NCI-H1436 treated with DMSO at 0.1 percent for 48 hours (cell line): ENCODE measurements around the gene CFAP299.
A peak's percentile ranks its signal among the peaks of the same experiment; 100 is the strongest.
"Not testable (repeated sequence)": the region's sequence is repeated elsewhere in the genome, so short reads cannot be mapped to it uniquely, and the experiment has no call there.

Experiments
- DNase-seq: peaks from one replicate; lab custom pipeline; 2025; lab: John Stamatoyannopoulos, UW

CFAP299 gene

DNA sequence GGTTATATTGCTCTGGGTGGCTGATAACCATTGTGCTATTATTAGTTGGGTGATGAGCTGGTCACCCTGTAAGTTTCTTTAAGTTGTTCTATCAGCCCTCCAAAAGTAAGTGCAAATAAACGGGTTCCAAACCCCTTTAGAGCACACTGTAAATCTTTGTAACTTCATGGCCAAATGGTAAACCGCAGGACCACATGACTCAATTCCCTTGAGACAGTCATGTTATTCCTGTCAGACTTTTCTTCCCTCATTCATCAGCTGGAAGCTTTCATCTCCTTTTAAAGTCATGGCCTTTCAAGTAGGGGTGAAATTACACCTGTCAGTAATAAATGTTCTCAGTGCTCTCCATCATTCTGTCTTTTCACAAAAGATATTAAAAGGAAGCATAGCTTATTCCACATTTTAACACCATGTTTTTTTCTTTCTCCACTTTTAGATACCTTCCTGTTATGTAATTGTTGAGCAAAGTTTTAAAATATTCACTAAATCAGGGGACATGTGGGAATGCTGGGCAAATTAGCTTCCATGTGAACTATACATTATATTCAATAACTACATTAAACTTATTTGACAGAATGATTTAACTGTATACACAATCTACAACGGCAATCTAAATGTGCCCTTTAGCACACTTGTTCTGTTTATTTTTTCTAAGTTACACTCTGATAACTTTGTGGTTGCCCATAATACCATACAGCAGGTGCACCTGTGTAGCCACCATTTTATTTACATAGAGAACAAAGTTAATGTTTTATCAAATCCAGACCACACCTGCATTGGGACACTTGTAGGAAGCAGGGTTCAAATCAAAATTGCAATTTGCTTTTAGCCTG, 275.5 kb downstream of the CFAP299 start:
- peak; percentile 42 for DNase-seq

DNA sequence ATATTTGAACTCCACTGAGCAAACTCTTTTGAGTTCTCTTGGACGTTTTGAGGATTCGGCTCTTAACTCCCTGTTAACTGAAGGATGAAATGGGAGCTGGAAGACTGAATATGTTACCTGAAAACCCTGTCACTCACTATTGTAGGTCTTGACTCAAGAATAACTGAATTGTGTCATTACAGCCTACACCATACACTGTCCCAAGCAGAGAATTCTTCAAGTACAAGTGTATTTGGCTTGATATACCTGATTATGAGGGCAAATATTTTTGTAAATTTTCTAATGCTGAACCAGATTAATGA, 276.1 kb downstream of the CFAP299 start:
- DNase-seq, result no peak

DNA sequence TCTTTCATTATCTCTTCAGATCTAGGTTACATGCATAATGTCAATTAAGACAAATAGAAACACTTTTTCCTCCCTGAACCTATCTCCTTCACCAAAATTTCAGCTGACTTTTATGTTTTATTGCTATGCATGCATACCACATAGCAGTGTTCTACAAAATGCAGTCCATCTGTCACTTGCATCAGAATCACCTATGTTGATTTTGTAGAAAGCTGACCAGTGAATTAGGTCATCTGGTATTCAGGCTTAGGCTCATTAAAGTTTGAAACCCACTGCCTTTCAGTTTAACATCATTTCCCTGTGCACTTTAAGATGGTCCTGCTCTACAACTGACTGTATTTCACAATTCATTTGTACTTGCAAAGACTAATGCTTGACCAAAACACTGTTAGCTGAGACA, 277.9 kb downstream of the CFAP299 start:
- no peak for DNase-seq

DNA sequence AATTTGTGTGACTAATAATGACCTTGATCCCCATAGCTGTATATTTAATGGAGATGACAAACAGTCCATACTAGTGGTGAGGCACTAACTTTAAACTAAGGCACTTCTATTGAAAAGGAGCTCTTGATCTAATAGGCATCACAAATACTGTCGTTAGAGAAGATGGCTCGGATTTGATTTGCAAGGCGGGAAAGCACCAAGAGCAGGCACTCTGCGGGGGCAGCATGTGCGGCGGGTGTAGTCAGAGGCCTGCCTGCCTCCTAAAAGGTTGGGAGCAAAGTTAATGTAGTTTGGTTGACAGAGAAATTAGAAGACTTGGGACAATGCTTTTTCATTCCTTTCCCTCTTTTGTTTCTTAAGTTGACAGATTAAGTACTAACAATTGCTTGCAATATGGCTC, 278.8 kb downstream of the CFAP299 start:
- no peak for DNase-seq

DNA sequence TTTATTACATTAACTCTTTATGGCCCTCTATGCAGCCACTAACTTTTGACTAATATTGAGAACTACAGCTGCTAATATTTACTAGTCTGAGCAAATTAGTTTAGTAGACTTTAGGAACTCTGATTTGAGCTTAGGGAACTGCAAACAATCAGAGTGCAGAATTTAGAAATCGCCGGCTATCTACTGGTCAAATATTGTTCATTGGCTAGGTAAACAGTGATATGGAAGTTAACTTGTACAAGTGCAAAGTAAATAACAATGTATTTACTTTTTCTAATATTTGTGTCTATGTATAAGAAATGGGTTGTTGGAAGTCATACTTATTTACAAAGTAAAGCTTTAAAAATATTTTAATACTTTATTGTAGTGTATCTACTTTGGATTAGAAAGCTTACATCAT, 279.6 kb downstream of the CFAP299 start:
- DNase-seq, result no peak

DNA sequence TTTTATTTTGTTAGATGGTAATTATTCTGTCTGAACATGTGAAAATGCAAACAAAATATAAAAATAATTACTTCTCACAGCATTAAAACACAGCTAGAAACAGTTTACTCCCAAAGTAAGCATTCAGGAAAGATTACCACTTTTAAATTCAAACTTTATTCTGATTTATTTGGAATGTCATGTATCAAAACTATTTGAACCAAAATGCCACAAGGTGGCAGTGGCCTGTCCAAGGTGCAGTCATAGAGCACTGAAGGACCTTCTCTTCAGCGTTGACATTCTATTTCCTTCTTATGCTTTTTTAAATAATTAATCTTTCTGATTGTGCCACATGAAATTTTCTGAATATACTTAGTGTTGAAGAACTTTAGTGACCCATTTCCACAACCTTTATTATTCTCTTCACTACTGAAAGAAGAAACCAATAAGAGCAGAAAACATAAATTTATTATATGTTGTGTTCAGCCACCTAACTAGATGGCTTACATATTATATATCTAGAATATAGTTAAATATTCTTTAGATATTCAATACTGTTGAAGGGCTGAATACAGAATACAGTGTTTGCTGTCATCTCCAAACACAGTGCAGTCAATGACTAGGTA, 283.6 kb downstream of the CFAP299 start:
- no peak for DNase-seq

DNA sequence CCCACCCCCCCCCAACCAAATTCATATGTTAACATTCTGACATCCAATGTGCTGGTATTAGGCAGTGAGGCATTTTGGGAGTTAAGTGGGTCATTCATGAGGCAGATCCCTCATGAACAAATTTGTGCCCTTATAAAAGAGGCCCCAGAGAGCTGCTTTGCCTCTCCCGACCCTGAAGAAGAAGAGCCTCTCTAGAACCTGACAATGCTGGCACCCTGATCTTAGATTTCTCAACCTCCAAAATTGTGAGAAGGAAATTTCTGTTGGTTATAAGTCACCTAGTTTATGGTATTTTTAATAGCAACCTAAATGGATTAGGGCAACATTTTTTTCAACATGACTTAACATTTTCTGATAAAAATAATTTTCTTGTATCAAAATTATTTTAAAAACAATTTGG, 296.3 kb downstream of the CFAP299 start:
- no peak for DNase-seq

DNA sequence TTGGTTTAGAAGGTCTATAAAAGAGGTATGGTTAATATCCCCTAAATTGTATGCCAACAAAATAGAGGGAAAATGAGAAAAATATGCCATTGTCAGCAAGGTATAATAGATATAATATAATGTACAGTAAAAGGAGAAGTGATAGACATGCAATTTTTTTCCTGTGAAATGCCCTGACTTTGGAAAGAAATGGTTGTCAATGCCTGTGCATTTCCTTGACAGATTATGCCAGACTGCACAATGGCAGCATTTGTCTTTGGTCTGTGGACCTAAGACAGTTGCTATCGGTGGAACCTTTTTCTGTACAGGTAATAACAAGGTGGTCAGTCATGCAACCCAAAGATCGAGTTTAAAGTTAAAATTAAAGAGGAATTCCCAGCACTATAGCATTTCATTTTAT, 301.7 kb downstream of the CFAP299 start:
- no peak for DNase-seq

DNA sequence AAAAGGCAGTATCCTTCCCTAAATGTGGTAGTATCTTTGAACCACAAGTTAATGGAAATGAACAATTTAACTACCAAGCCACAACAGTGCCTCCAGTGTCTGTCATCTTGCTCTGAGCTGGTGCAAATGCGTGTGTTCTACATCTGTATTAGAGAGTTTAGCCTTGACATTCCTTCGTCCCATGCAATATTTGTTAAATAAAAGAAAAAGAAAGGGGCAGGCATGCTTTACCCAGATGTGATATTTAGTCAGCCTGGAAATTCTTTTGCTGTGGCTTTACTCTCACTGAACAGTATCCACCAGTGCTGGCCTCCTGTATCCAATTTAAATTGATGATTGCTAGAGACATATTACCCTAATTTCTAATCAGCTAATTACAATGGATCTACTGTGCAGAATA, 310.5 kb downstream of the CFAP299 start:
- DNase-seq, result no peak

DNA sequence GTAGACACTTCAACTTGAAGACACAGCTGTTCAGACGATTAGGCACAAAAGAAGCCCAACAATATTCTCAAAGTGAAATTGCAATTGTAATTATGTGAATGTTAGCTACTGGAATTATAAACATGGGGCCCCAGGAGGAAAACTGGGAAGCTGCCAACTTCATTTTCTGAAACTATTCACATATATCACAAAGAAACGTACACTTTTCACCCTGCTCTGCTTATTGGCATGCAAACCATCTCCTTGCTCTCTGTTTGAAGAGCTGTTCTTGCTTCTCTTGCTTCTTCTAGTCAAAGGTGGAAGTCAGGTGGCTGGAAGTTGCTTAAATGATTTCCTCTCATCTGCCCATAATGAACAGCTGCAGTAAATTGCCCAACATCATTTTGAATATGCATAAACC, 320.1 kb downstream of the CFAP299 start:
- no peak for DNase-seq

DNA sequence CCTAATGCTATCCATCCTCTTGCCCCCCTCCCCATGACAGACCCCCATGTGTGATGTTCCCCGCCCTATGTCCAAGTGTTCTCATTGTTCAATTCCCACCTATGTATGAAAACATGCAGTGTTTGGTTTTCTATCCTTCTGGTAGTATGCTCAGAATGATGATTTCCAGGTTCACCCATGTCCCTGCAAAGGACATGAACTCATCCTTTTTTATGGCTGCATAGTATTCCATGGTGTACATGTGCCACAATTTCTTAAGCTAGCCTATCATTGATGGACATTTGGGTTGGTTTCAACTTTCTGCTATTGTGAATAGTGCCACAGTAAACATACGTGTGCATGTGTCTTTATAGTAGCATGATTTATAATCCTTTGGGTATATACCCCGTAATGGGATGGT, 334.6 kb downstream of the CFAP299 start:
- DNase-seq, result not testable (repeated sequence)

DNA sequence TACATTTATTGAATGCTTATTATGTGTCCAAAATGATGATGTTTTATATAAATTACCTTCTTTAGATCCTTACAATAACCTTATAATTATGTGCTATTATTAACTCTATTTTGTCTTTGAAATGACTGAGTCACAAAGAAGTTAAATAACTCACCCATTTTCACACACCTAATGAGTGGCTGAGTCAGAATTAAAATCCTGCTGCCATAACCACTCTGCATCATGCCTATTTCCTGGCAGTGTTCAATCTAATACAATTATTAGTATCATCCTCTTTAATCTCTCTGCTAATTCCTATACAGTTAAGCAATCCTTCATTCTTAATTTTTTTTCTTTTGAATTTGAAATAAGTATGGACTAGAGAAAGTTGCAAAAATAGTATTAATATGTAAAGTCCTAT, 342.9 kb downstream of the CFAP299 start:
- DNase-seq, result no peak

DNA sequence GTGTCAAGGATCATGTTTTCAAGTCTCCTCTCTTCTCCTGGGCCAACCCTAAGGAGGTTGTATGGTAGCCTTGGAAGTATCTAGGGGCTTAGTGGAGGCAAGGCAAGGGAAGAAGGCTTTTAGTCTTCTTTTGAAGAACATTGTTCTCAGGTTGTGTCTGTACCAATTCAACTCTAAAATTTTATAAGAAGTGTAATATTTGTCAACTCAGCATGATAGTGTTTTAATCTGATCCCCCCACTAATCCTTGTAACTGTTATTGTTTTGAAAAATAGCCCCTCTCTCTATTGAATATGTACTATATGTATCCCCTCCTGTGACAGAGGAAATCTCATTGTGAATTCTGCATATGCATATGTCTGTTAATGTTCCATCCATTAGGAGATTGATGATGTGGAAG, 345.4 kb downstream of the CFAP299 start:
- no peak for DNase-seq

DNA sequence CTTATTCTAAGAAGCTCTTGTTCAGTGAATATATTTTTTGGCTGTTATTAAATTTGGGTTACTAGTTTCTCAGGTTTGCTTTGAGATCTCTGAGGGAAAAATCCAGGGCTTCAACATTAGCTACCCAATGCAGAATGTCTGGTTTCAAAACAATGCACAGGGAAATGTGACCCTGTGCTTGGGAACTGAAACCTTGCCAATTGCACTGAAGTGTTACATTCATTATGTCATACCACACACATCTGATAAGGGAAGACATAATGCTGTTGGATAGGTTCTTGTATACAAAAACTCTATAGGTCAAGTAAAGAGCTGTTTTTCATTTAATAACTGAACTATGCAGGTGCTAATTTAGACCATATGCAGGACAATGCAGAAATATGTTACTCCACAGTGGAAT, 349.7 kb downstream of the CFAP299 start:
- DNase-seq, result no peak

DNA sequence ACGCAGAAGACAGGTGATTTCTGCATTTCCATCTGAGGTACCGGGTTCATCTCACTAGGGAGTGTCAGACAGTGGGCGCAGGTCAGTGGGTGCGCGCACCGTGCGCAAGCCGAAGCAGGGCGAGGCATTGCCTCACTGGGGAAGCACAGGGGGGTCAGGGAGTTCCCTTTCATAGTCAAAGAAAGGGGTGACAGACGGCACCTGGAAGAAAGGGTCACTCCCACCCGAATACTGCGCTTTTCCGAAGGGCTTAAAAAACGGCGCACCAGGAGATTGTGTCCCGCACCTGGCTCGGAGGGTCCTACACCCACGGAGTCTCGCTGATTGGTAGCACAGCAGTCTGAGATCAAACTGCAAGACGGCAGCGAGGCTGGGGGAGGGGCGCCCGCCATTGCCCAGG, 352.2 kb downstream of the CFAP299 start:
- not testable (repeated sequence) for DNase-seq

DNA sequence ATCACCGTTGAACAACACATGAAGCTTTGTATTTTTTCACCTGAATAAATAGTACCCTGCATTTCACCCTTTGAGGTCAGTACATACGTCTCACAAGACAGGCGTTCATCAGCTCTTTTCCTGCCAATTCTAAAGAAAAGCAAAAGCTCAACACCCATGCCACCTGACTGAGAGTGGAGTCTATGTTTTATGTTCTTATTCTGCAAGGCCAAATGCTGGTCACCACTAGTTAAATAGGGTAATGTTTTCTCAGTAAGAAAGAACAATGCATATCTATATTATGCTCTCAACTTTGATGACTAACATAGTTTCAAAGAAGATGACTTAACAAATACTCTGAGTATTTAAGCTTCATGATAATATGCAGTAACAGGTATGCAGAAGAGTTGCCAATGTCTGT, 358.6 kb downstream of the CFAP299 start:
- no peak for DNase-seq

DNA sequence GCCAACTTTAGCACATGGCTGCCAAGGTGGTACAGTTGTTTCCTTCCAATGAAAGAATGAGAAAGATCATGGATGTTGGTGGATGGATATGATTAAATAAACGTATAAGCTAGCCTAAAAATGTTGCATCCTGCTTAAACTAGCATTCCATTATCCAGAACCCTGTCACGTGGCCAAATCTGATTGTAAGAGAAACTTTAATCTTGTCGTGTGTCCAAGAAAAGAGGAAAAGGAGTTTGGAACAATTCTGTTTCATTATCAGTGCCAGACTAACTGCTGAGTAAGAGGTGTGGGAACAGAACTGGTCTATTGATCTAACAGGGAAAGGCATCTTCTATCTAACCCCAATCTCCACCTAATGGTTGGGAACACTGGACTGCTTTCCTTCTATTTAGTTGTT, 369.8 kb downstream of the CFAP299 start:
- DNase-seq, result no peak

DNA sequence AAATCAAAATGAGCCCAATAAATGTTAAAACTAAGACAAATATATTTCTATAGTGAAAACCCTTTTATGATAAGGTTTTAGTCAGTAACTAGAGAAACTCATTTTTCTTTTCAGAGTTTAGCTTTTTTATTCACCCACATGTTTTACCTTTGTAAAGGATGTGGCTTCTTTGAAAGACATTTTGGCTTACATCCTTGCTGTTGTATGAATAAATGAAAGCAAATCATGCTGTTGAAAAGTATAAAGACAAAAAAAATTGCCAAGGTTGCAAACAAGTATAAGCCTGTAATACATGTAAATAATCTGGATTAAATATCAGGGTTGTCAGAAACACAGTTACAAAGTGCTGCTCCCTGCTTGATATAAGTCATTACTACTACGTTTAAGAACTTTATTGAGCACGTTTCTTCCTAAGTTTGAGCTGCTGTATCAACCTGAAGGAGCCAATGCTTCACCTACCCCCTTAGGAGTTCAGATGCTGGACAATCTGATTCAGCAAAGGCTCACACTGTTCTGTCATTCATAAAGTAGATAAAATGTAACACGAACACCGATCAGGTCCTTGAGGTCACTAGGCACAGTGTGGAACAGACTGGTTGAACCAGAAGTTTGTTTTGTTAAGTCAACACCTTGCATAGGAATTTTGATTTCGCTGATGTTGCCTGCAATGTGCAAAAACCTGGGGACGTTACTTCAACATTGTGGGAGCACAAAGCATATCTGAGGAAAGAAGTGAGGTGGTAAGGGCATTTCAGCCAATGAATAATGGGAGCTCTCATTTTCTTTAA, 373.7 kb downstream of the CFAP299 start:
- DNase-seq, result no peak

DNA sequence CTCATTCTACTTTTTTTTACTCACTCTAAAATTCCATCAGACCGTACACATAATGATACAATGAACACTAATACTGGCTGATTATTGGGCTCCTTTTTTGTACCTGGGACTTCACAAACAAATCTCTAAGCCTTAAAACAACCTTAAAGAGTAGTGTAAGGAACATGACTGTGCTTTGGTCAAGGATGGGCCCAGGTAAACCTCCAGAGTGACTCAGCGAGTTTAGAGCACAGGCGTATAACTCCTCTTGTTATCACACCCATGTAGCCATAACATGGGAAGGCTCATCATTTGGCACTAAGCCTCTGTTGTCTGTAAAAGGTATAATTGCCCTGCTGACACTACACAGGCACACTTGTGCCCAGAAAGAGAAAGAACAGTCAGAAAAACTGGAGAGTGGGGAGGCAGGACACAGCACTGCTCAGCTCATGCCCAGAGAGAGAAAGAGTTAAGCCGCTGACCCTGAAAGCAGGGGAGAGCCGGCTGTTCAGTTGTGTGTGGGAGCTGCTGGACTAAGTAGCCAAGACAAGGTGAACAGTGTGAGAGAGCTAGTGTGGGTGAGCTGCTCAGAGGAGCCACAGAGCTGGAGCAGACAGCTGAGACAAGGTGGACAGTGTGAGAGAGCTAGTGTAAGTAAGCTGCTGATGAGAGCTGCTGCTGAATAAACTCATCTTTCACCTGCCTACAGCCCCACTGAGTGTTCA, 375.4 kb downstream of the CFAP299 start:
- DNase-seq, result no peak

DNA sequence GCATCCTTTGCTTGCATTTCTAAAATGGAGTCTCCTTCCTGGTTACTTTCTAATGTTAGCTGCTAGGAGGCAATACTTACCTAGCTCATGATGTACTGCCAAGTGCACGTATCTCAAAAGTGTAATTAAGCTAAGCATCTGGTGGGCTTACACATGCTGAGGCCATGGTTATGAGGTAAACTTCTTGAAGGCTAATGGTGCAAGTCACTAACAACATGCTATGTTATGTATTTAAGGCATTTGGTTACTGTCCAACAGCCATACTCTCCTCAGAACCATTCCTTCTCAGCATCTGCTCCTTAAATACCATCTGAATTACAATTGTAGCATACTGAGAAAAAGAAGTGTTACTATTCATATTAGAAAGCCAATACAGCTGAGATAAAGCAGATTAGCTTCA, 376.4 kb downstream of the CFAP299 start:
- DNase-seq, result no peak

DNA sequence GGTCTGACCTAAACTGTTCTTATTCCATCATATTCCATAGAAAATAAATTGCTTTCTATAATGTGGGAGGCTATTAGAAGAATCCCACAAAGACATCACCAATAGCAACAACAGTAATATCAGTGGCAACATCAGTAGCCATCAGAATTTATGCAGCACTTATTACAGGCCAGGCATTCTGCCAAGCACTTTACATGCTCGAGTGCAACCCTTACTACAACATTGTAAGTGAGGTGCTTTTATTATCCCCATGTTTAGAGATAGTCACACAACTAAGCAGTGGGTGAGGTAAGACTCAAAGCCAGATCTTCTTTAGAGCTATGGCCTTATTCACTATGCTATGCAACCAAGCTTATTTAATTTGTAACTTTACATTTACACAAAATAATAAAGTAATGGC, 377.9 kb downstream of the CFAP299 start:
- DNase-seq, result no peak

DNA sequence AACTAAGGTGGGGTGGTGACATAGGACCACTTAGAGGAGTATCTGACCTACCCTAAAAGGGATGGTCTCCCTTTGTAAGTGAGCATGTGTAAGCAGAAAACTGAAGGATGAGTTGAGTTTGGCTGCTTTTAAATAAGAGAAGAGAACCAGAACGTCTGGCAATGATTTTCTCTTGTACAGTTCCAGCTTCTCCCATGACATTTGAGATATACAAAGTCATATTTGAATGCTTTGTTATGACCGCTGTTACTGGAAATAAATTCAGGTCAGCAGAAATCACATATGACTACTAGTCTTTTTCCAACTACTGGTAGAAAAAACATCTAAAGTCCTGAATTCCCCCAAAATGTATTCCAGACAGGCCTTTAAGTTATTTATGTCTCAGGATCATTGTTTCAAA, 381.7 kb downstream of the CFAP299 start:
- DNase-seq, result no peak

DNA sequence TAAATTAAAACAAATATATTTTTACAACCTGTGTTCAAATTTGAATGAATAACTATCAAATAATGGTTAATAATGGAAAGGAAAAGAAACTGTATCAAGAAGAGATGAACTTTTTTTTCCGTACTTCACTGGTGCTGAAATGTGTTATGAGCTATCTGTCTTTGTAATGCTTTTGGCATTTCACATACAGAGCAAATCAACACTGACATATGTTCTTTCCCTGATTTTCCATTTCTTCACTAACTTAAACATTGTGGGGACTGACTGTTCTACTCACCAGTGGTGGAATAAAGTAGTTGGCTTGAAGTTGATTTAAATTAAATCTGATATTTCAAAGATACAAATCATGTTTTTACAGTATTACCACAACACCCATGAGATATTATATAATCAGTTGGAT, 390.9 kb downstream of the CFAP299 start:
- no peak for DNase-seq
